ENCODE measurements around the gene GFPT1.

Gene GFPT1

DNA sequence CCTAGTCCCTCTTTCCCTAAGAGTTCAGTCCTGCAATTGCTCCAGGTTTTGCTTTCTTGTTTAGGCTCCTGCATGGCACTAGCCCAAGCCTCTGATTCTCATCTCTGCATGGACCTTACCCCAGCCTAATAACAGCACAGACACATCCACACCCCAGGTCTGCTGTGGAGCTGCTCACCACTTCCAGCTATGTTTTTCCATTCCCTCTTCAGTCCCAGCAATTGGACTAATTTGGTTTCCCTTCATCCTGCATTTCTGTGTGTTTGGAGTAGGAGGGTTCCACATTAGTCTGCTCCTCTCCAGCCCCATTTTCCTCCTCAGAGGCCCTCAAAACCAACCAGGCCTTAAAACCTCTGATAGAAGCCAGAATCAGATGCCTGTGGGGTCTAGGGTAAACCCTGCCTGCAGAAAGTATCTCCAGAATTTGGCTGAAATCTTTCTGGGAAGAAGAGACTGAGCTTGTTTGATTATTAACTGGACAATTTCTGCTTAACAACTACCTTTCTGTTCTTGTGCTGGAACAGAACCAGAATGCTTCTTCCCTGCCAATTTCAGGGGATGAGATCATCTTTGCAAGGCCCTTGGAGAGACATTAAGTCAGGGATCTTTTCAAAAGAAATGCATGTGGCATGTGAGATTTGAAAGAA lies 95.9 kb downstream of the GFPT1 start:
- no peak for DNase-seq (ENCODE audit: low spot score)

DNA sequence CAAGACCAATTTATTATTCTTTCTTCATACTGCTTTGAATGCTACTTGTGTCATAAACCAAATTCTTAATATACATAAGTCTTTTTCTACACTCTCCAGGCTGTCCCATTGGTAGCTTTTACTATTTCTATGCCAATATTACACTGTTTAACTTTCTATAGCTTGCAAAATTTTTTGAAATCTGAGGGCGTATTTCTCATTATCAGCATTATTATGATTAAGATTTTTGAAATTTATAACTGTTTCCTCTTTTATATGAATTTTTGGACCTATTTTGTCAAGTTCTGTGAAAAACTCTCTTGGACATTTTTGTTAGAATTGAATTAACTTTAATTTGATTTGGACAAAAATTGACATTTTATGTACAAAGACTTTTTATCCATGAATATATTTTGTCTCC lies 98.6 kb downstream of the GFPT1 start:
- no peak for DNase-seq (ENCODE audit: low spot score)

GRCh38 chr2:69287544-69287943 lies 99.5 kb downstream of the GFPT1 start:
- no peak for DNase-seq (ENCODE audit: low spot score)

GRCh38 chr2:69285379-69285894 lies 101.6 kb downstream of the GFPT1 start:
- no peak for DNase-seq (ENCODE audit: low spot score)

GRCh38 chr2:69280796-69281412 lies 106.1 kb downstream of the GFPT1 start:
- no peak for DNase-seq (ENCODE audit: low spot score)

DNA sequence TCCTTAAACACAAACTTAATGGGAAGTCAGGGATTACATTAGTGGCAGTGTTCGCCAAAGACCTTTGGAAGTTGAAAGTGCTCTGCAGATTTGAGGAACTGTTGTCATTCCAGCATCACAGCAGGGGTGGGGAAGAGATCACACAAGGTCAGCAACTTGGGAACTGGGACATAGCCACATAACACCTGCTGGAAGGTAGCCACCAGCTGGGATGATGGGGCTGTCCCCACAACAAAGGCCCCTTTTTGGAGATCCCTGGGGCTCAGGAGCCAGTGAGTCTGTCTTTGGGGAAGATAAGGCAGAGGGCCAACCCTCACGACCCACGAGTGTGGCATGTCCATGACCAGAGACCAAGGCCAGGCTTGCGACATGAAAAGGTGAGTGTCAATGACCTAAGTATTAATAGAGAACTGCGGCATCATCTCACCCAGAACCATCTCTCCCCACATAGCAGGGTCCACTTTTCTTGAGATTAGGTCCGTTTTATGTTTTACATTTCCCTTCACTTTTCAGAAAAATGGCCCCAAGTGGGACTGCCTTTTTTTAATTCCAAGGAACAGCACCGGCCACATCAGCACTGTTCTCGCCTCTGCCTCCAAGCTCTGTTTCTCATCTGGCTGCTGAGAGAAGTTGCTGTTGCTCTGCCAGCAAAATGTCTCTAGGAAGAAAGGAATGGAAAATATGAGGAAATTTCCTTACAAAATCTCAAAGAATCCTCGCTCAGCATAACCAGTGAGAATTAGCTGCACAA lies 106.9 kb downstream of the GFPT1 start:
- peak; percentile 20 for DNase-seq (ENCODE audit: low spot score)

GRCh38 chr2:69279211-69279610 lies 107.8 kb downstream of the GFPT1 start:
- DNase-seq (ENCODE audit: low spot score): no peak

DNA sequence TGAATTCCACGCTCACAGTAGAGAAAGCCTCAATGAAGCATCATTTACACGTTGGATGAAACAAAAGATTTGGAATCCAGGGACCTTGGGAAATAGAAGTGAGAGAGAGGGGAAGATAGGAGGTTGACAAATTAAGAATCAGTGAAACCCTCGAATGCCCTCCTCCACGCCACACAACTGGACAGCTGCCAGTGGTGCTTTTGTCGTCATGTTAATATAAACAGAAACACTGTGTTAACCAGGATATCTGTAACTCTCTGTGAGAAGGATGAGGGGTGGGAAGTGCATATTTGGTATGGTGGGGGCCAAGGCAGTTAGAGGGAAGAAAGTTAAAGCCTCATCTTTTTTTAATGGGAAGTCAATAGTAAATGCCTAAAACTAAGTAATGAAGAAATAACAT lies 108.7 kb downstream of the GFPT1 start:
- no peak for DNase-seq (ENCODE audit: low spot score)

DNA sequence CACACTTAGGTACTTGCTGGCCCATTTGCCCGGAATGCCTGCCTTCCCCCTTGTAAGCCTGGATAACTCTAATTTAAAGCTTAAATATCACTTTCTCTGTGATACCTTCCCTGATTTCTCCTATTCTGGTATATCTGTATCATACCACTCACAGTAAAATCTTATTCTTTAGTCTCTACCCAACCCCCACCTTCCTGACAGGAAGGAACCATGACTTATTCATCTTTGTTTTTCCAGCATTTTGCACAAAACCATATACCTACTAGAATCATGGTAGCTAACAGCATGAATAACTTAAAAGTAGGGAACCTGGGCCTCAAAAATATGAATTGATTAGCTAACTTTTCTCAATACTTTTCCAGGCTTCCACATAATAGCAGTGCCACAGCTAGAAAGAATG lies 111.5 kb downstream of the GFPT1 start:
- DNase-seq (ENCODE audit: low spot score): no peak

- no peak for DNase-seq (ENCODE audit: low spot score)
Observed at GRCh38 chr2:69272803-69273471, 114.1 kb downstream of the GFPT1 start.

- DNase-seq (ENCODE audit: low spot score): no peak
Observed at GRCh38 chr2:69271831-69272257, 115.2 kb downstream of the GFPT1 start.

All from iPS-NIHi11 (cell line).